Peyer's patch (tissue), 4 donors: ENCODE measurements around the gene GPC5.

ENCODE experiments used
- CTCF ChIP-seq, 6 experiments: fragments of 450-650 bp in 4 of 6; fragments of 200-600 bp in 2 of 6; sonication (generic) in 1 of 6; IDR thresholded peaks; one replicate each; pipeline ENCODE4 v1.5.1; 2017 to 2019; ENCODE audit warnings: antibody characterized with exemption in 6 of 6, mild to moderate bottlenecking in 3 of 6, moderate library complexity in 1 of 6
- POLR2A ChIP-seq, 2 donors: fragments of 450-650 bp; IDR thresholded peaks; one replicate each; pipeline ENCODE4 v1.5.1; 2017; ENCODE audit warnings: antibody characterized with exemption in 2 of 2, mild to moderate bottlenecking in 2 of 2, moderate library complexity in 2 of 2

DNA sequence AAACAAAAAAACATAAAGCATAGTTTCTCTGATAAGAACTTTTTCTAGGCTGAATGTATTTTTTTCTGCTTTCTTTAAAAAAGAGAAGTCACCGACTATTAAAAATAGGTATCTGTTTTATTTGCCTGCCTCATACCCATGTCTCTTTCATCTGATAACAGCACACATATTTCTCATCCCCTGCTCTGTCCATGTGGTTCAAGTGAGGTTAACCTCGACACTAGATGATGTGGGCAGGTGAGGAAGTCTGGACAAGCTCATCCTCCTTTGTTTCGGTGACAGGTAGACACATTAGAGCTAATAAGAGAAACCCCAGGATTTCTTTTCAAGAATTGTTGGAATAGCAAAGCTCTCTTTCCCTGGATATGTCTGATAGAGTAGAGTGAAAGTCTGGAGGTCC is 222.7 kb downstream of the GPC5 start:
- TF ChIP-seq CTCF (IDR thresholded peaks at IDR 0.05) (no peak), POLR2A (IDR thresholded peaks at IDR 0.05) (no peak)
